Kidney (tissue), 14 donors: Measurements from ENCODE around the gene ADI1. TPM values are rescaled to one million over a fixed set of nuclear protein-coding genes. Genes with fewer than 3 reads are reported as not detected.
A peak's percentile ranks its signal among the peaks of the same experiment; 100 is the strongest.

ENCODE experiments used
- DNase-seq, 5 donors: peaks; one replicate each; pipeline ENCODE4 v3.0.0-alpha.2; 2013 to 2020
- FAIRE-seq: peaks from 2 replicates; lab custom pipeline; 2012; peaks lifted over from hg19 to GRCh38; lab: Jason Lieb, UNC
- H3K27ac ChIP-seq, 2 donors: one replicate each; pipeline ENCODE4 v1.7.0; 2013; ENCODE audit warnings: low read depth in 2 of 2, low read length in 2 of 2, inconsistent platforms in 1 of 2
- H3K27me3 ChIP-seq: one replicate; pipeline ENCODE4 v1.7.1; 2013; ENCODE audit warnings: low read length, inconsistent platforms; ENCODE audit not compliant: control insufficient read depth, insufficient read depth
- H3K36me3 ChIP-seq, 3 donors: one replicate each; pipeline versions ENCODE4 v1.7.0 to v1.7.1; 2013; ENCODE audit warnings: low read length in 3 of 3, control low read depth in 1 of 3, inconsistent platforms in 1 of 3; ENCODE audit not compliant: insufficient read depth in 3 of 3, control insufficient read depth in 2 of 3
- H3K4me1 ChIP-seq, 3 donors: one replicate each; pipeline versions ENCODE4 v1.7.0 to v1.7.1; 2013; ENCODE audit warnings: low read length in 3 of 3, inconsistent platforms in 1 of 3, low read depth in 1 of 3; ENCODE audit not compliant: control insufficient read depth in 2 of 3, insufficient read depth in 2 of 3
- H3K4me3 ChIP-seq, 3 donors: one replicate each; pipeline versions ENCODE4 v1.7.0 to v1.8.1; 2013; ENCODE audit warnings: low read length in 3 of 3, control low read depth in 1 of 3, inconsistent platforms in 1 of 3
- H3K9ac ChIP-seq, 3 donors: one replicate each; pipeline versions ENCODE4 v1.7.0 to v1.7.1; 2013; ENCODE audit warnings: low read length in 3 of 3, control low read depth in 1 of 3, inconsistent platforms in 1 of 3
- H3K9me3 ChIP-seq, 3 donors: one replicate each; pipeline versions ENCODE4 v1.7.0 to v1.7.1; 2013; ENCODE audit warnings: low read length in 3 of 3, control low read depth in 1 of 3, inconsistent platforms in 1 of 3; ENCODE audit not compliant: control insufficient read depth in 2 of 3, insufficient read depth in 1 of 3
- CTCF ChIP-seq: IDR thresholded peaks from 3 replicates; pipeline ENCODE4 v1.5.1; 2012; ENCODE audit warnings: mild to moderate bottlenecking, moderate library complexity, borderline replicate concordance; ENCODE audit not compliant: insufficient read depth; ENCODE audit errors: extremely low read depth
- intact Hi-C: fragments of 100-400 bp; cut with DNase I; formaldehyde crosslinking; loops from one replicate; pipeline ENCODE4 v1.11.1; 2022
- polyA plus RNA-seq: library from polyadenylated mRNA; stranded (reverse); fragments of 350-450 nt; fragmentation: Illumina TruSeq; extraction: RNeasy Lipid Tissue Mini Kit (QIAGEN cat#74804); gene quantifications from one replicate; pipeline ENCODE4 v1.2.3, GENCODE V29; 2014; ENCODE audit warnings: low read depth, low replicate concordance; ENCODE audit not compliant: insufficient read depth
- total RNA-seq: library from RNA; stranded (reverse); fragmentation: NEBNext Ultra II Directional; extraction: Animal tissue kit (Norgen Biotek cat#: 25700); gene quantifications from one replicate; pipeline ENCODE4 v1.2.1, GENCODE V29; 2021
- donor health status: control.
- donor health status: control.
- donor health status: control.
- donor health status: control.
- donor health status: control.
- donor health status: DM: yes; HTN: yes; CAD: no.
- donor health status: Normal renal cell carcinoma (clear cell type).

ADI1 gene
- total and polyA plus RNA-seq, 2 donors from 2014 or later = 74.0 to 236 TPM

- Histone ChIP-seq H3K4me3 (no peak overlapping the region), H3K9ac (no peak overlapping the region), H3K36me3 (peaks cover 0 to 3% (median 0%) of the 10 kb centered on the region in 3 donors), H3K27ac (no peak overlapping the region), H3K9me3 (no peaks in the 10 kb centered on the region), H3K27me3 (no peaks in the 10 kb centered on the region), H3K4me1 (peaks cover 3 to 9% (median 5%) of the 10 kb centered on the region in 3 donors)
- intact Hi-C loops = no loop called here
- no peak for TF ChIP-seq CTCF
- no peak for FAIRE-seq
- peak in 2 of 5 donors; percentile 17 to 34 for DNase-seq
These were observed 28.0 kb downstream of the ADI1 start for GRCh38 chr2:3491306-3491705.

DNA sequence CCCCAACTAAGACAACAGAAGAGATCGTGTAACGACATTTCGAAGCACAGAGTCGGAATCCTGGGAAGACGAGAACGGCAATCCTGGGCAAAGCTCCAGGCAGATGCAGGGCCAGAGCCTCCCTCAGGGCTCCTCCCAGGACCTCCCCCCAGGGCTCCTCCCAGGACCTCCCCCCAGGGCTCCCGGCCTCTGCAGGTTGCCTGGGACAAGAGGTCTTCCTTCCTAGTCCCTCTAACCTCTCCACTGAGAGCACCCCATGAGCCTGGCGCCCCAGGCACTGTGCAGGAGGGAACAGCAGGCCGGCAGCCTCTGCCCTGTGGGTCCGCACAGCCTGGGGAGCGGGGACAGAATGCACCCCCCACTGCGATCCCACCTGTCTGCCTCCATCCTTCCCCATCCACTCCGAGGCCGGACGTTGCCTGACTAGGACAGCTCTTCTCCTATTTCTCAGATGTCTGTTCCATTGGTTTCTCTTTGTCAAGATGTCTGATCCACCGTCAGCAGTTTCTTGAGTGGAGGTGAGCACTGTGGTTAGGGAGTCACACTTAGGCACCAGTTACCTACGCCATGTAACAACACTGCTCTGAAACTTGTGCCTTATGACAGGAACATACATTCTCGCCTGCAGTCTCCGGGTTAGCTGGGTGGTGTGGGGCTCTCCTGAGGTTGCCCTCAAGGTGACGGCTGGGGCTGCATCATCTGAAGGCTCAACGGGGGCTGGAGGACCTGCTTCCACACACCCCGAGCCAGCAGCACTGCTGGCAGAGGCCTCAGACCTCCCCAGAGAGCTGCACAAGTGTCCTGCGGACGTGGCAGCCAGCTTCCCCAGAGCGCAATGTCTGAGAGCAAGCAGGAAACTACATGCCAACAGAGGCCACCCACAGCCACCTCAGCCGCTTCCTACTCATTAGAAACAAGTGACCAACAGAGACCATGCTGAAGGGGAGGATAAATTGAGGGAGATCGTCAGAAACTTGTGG is 28.9 kb downstream of the ADI1 start:
- no peak for TF ChIP-seq CTCF
- no peak overlapping the region for H3K9ac ChIP-seq
- DNase-seq = peak in 1 of 5 donors; percentile 62
- H3K36me3 ChIP-seq = peaks cover 0 to 3% (median 0%) of the 10 kb centered on the region in 3 donors
- no peaks in the 10 kb centered on the region for H3K9me3 ChIP-seq
- no peaks in the 10 kb centered on the region for H3K27me3 ChIP-seq
- H3K4me3 ChIP-seq = no peak overlapping the region
- H3K27ac ChIP-seq = no peak overlapping the region
- peaks cover 3 to 9% (median 5%) of the 10 kb centered on the region in 3 donors for H3K4me1 ChIP-seq
- FAIRE-seq = no peak
- intact Hi-C loops = no loop called here

DNA sequence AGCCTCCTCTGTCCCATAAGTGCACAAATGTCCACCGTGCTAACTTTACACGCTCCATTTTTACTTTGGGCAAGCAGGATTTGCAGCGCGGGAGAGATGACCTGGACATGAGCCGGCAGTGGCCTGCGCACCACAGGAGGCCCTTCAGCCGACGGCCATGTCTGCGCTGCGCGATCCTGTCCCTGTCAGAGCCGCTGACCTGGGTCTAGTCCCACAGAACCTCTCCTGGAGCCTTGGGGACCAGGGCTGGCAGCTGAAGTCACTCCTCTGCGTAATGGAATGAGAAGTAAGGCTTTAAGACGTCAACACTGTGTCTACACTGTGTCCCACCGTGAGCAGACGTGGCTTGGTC is 29.6 kb downstream of the ADI1 start:
- Histone ChIP-seq H3K4me3 (no peak overlapping the region), H3K27me3 (no peaks in the 10 kb centered on the region), H3K36me3 (no peaks in the 10 kb centered on the region), H3K27ac (no peak overlapping the region), H3K9ac (no peak overlapping the region), H3K9me3 (no peaks in the 10 kb centered on the region), H3K4me1 (peaks cover 3 to 9% (median 5%) of the 10 kb centered on the region in 3 donors)
- no peak for TF ChIP-seq CTCF
- intact Hi-C loops = no loop called here
- peak in 1 of 5 donors; percentile 42 for DNase-seq
- FAIRE-seq = no peak
